Measurements from ENCODE around the gene ITFG1. TPM values are rescaled to one million over a fixed set of nuclear protein-coding genes. Genes with fewer than 3 reads are reported as not detected.

Gene ITFG1
- total RNA-seq, 4 donors from 2014 or later = 36.3 to 67.6 (median 56.1) TPM

DNA sequence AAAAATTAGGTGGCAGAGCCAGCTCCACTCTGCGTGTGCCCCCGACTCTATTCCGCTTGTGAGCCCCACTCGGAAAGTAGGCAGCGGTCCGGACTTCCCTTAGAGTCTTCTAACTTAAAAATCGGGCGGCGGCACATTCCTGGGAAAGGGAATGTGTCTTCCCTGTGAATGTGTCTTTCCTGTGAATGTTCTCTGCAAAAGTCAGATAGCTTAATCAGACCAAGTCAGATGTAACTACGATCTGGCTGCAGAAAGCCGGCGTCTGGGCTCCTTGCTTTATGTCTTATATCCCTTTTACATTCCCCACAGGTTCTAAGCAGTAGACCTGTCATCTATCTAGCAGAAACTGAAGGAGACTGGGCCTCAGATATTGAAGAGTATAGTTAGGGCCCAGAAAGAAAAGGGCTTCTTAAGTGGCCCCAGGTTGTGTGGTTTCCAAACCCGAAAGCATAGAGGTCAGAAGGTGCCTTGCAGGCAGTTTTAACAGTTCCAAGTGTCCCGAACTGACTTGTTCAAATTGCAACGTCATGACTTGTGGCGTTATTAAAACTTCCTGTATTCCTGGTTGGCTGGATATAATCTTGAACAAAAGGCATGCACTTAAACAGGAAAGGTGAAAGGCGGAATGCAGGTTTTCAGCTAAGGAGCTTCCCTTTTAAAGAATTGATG, 869 bp upstream of the ITFG1 start:
- Histone ChIP-seq H3K9me3 (no peaks in the 10 kb centered on the region), H3K27me3 (no peaks in the 10 kb centered on the region), H3K4me1 (peaks cover 0 to 38% (median 8%) of the 10 kb centered on the region in 4 donors), H3K4me3 (peak overlapping the region; percentile 63 to 97 (median 88)), H3K27ac (peak overlapping the region; percentile 89 to 99 (median 94)), H3K36me3 (peaks cover 0 to 11% (median 0%) of the 10 kb centered on the region in 3 donors)
- no peak for DNase-seq
- TF ChIP-seq, protein P1, sequence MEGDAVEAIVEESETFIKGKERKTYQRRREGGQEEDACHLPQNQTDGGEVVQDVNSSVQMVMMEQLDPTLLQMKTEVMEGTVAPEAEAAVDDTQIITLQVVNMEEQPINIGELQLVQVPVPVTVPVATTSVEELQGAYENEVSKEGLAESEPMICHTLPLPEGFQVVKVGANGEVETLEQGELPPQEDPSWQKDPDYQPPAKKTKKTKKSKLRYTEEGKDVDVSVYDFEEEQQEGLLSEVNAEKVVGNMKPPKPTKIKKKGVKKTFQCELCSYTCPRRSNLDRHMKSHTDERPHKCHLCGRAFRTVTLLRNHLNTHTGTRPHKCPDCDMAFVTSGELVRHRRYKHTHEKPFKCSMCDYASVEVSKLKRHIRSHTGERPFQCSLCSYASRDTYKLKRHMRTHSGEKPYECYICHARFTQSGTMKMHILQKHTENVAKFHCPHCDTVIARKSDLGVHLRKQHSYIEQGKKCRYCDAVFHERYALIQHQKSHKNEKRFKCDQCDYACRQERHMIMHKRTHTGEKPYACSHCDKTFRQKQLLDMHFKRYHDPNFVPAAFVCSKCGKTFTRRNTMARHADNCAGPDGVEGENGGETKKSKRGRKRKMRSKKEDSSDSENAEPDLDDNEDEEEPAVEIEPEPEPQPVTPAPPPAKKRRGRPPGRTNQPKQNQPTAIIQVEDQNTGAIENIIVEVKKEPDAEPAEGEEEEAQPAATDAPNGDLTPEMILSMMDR (IDR thresholded peaks at IDR 0.05) = peak in 3 of 6 experiments; percentile 9 to 20 (median 17)
- TF ChIP-seq POLR2A (IDR thresholded peaks at IDR 0.05) = no peak

DNA sequence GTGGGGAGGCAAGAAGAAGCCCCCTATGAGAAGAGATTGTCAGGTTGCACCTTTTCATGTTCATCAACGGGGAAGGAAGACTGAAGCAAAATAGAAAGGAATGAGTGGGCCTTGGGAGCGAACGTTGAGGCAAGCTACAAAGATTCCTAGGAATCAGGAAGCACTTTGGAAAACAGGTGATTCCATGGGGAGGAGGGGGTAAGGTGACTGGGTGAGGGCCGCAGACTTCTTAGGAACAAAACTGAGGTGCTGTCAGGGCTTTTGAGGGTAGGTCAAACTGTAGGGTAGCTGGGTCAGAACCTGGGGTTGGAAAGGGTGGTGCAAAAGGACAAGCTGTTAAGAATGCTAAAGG, 528 bp downstream of the ITFG1 start:
- Histone ChIP-seq H3K4me3 (peak overlapping the region; percentile 63 to 97 (median 88)), H3K27ac (peak overlapping the region; percentile 89 to 99 (median 94)), H3K9me3 (no peaks in the 10 kb centered on the region), H3K36me3 (peaks cover 0 to 11% (median 0%) of the 10 kb centered on the region in 3 donors), H3K27me3 (no peaks in the 10 kb centered on the region), H3K4me1 (peaks cover 0 to 38% (median 8%) of the 10 kb centered on the region in 4 donors)
- no peak for DNase-seq
- TF ChIP-seq, protein P1 (IDR thresholded peaks at IDR 0.05) = no peak
- no peak for TF ChIP-seq POLR2A (IDR thresholded peaks at IDR 0.05)

DNA sequence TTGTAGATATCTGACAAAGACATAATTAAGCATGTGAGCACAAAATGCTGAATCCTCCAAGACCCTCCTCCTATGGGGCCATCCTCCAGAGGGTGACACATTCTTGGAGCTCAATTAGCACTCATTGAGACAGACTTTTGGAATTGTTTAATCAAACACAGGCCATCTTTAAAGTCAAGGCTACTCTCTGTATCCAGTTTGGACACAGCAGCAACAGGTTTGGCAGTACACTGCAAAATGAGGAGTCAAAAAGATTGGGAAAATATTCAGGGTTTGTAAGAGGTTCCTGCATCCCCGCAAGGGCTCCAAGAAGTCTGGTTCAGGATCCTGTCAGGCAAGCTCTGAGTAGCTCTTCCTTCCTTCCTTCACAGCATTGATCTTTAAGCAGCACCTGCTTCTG, 1.3 kb downstream of the ITFG1 start:
- no peak for TF ChIP-seq POLR2A (IDR thresholded peaks at IDR 0.05)
- TF ChIP-seq, protein P1 (IDR thresholded peaks at IDR 0.05) = no peak
- H3K27me3 ChIP-seq = no peaks in the 10 kb centered on the region
- peak overlapping the region in 2 of 4 donors; percentile 86 to 91 for H3K4me3 ChIP-seq
- no peaks in the 10 kb centered on the region for H3K9me3 ChIP-seq
- peaks cover 0 to 11% (median 0%) of the 10 kb centered on the region in 3 donors for H3K36me3 ChIP-seq
- H3K4me1 ChIP-seq = peaks cover 0 to 36% (median 8%) of the 10 kb centered on the region in 4 donors
- no peak for DNase-seq
- no peak overlapping the region for H3K27ac ChIP-seq

DNA sequence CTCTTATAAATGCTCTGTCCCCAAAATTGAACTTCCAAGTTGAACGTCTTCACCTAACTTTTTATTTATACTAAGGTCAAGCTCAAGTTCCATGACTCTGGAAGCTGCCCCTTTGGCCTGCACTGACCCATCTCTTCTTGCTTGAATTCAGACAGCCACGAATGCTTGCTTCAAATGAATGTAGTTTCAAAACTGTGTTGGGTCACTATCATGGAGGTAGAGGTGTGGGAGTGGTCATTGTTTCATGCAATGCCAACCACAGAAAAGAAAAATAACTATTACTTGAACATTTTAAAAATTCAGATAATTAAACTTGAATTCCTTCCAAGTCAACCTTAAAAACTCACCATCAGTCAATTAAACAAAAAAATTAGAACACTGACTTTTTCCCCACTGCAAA, 2.5 kb downstream of the ITFG1 start:
- H3K27ac ChIP-seq = no peak overlapping the region
- no peak for TF ChIP-seq POLR2A (IDR thresholded peaks at IDR 0.05)
- H3K36me3 ChIP-seq = peaks cover 0 to 22% (median 0%) of the 10 kb centered on the region in 3 donors
- DNase-seq = no peak
- no peak overlapping the region for H3K4me3 ChIP-seq
- H3K9me3 ChIP-seq = no peaks in the 10 kb centered on the region
- H3K4me1 ChIP-seq = peaks cover 0 to 24% (median 8%) of the 10 kb centered on the region in 4 donors
- H3K27me3 ChIP-seq = no peaks in the 10 kb centered on the region

DNA sequence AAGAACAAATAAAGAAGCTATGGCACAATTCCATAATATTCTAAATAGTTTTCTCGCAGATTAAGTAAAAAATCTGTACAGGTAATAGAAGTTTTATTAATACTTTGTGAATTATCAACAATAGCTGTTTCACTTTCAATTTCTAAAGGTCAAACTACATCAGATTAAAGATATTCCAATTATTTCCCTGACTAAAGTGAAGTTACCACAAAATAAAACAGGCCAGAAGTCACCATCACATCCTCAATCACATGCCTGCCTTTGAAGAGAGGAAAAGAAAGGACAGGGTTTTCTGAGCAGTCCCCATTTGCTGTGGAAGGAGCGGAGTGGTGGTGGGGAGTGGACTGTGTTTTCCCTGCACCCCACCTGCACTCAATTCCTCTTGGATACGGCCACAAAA, 11.1 kb downstream of the ITFG1 start:
- Histone ChIP-seq H3K9me3 (no peaks in the 10 kb centered on the region), H3K36me3 (peaks cover 0 to 52% (median 4%) of the 10 kb centered on the region in 3 donors), H3K4me3 (no peak overlapping the region), H3K27me3 (no peaks in the 10 kb centered on the region), H3K27ac (no peak overlapping the region), H3K4me1 (peaks cover 0 to 3% (median 0%) of the 10 kb centered on the region in 4 donors)
- no peak for TF ChIP-seq POLR2A (IDR thresholded peaks at IDR 0.05)
- TF ChIP-seq, protein P1 (IDR thresholded peaks at IDR 0.05) = no peak
- DNase-seq = no peak

DNA sequence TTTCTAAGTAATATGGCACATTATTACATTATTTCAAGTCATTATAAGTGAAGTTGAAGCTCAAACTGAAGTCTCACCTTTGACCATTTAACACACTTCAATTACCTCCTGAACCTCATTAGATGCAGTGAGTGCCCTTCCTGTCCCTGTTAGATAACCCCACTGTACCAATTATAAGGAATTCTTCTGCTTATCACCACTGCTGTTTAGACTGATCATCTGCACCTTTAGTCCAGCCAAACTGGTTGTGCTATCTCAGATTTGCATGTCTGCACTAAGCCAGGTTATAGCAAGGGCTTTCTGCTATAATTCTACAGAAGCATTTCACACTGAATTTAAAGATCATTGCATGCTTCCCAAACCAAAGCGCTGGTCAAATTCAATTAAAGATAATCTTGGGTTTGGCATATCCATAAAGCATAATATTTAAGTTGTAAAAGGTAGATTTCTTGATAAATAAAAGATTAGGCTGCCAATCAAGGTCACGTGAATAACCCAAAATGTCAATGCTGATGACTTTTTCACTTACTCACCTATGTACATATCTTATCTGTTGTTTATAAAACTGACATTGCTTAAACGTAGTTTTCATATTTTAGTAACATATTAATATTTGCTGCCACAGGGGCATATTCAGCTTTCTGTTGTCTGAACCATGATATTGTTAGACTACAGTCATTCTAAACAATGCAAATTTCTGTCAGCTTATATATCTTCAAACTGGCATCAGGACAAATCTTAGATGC, 11.9 kb downstream of the ITFG1 start:
- TF ChIP-seq, protein P1 (IDR thresholded peaks at IDR 0.05) = no peak
- TF ChIP-seq POLR2A (IDR thresholded peaks at IDR 0.05) = no peak
- H3K36me3 ChIP-seq = peaks cover 0 to 47% (median 4%) of the 10 kb centered on the region in 3 donors
- H3K4me3 ChIP-seq = no peak overlapping the region
- DNase-seq = no peak
- peaks cover 0 to 3% (median 0%) of the 10 kb centered on the region in 4 donors for H3K4me1 ChIP-seq
- no peak overlapping the region for H3K27ac ChIP-seq
- H3K9me3 ChIP-seq = no peaks in the 10 kb centered on the region
- no peaks in the 10 kb centered on the region for H3K27me3 ChIP-seq
